ENCODE data around the gene DACT2. TPM values are rescaled to one million over a fixed set of nuclear protein-coding genes. Genes with fewer than 3 reads are reported as not detected.
"Not testable (repeated sequence)": the region's sequence is repeated elsewhere in the genome, so short reads cannot be mapped to it uniquely, and the experiment has no call there.

The DACT2 gene
- total RNA-seq, 2 experiments from 2014 or later, result 0.10 TPM; not detected in 1

GRCh38 chr6:168275168-168275567 lies 44.4 kb downstream of the DACT2 start:
- H3K36me3 Mint-ChIP-seq (ENCODE audit: low read depth), result no peaks in the 10 kb centered on the region
- H3K27me3 Mint-ChIP-seq, result peaks cover 2% of the 10 kb centered on the region
- no peaks in the 10 kb centered on the region for H3K9me3 Mint-ChIP-seq
- no peak overlapping the region for H3K27ac Mint-ChIP-seq
- DNase-seq, result no peak
- H3K4me3 Mint-ChIP-seq, result no peak overlapping the region
- no peaks in the 10 kb centered on the region for H3K4me1 Mint-ChIP-seq
- ChIA-PET POLR2A (no interaction called here), CTCF (no interaction called here)

- peaks cover 2% of the 10 kb centered on the region for H3K27me3 Mint-ChIP-seq
- no peaks in the 10 kb centered on the region for H3K4me1 Mint-ChIP-seq
- H3K9me3 Mint-ChIP-seq, result no peaks in the 10 kb centered on the region
- no peaks in the 10 kb centered on the region for H3K36me3 Mint-ChIP-seq (ENCODE audit: low read depth)
- no peak for DNase-seq
- no peak overlapping the region for H3K4me3 Mint-ChIP-seq
- no peak overlapping the region for H3K27ac Mint-ChIP-seq
- ChIA-PET POLR2A (no interaction called here), CTCF (no interaction called here)
These were observed 45.3 kb downstream of the DACT2 start for GRCh38 chr6:168274037-168274952.

GRCh38 chr6:168273441-168274036 lies 46.0 kb downstream of the DACT2 start:
- DNase-seq, result no peak

GRCh38 chr6:168272415-168273325 lies 46.9 kb downstream of the DACT2 start:
- DNase-seq, result no peak
- Mint-ChIP-seq H3K27me3 (peaks cover 2% of the 10 kb centered on the region), H3K36me3 (ENCODE audit: low read depth) (no peaks in the 10 kb centered on the region), H3K4me3 (no peak overlapping the region), H3K4me1 (no peaks in the 10 kb centered on the region), H3K27ac (no peak overlapping the region), H3K9me3 (no peaks in the 10 kb centered on the region)
- POLR2A ChIA-PET, result no interaction called here
- CTCF ChIA-PET, result no interaction called here

More at GRCh38 chr6:168273441-168274036, 46.0 kb downstream of the DACT2 start:
- ChIA-PET CTCF (no interaction called here), POLR2A (no interaction called here)
- H3K4me1 Mint-ChIP-seq, result no peaks in the 10 kb centered on the region
- no peaks in the 10 kb centered on the region for H3K36me3 Mint-ChIP-seq (ENCODE audit: low read depth)
- no peak overlapping the region for H3K4me3 Mint-ChIP-seq
- no peak overlapping the region for H3K27ac Mint-ChIP-seq
- peaks cover 2% of the 10 kb centered on the region for H3K27me3 Mint-ChIP-seq
- H3K9me3 Mint-ChIP-seq, result no peaks in the 10 kb centered on the region

GRCh38 chr6:168270274-168271172 lies 49.1 kb downstream of the DACT2 start:
- no peak for DNase-seq
- no peaks in the 10 kb centered on the region for H3K4me1 Mint-ChIP-seq
- H3K4me3 Mint-ChIP-seq, result no peak overlapping the region
- H3K27me3 Mint-ChIP-seq, result peaks cover 2% of the 10 kb centered on the region
- no peak overlapping the region for H3K27ac Mint-ChIP-seq
- CTCF ChIA-PET, result no interaction called here
- no peaks in the 10 kb centered on the region for H3K9me3 Mint-ChIP-seq
- H3K36me3 Mint-ChIP-seq (ENCODE audit: low read depth), result no peaks in the 10 kb centered on the region
- POLR2A ChIA-PET, result no interaction called here

GRCh38 chr6:168269455-168270243 lies 49.9 kb downstream of the DACT2 start:
- peaks cover 2% of the 10 kb centered on the region for H3K27me3 Mint-ChIP-seq
- no peak for DNase-seq
- H3K36me3 Mint-ChIP-seq (ENCODE audit: low read depth), result no peaks in the 10 kb centered on the region
- no peak overlapping the region for H3K4me3 Mint-ChIP-seq
- no peak overlapping the region for H3K27ac Mint-ChIP-seq
- no peaks in the 10 kb centered on the region for H3K9me3 Mint-ChIP-seq
- CTCF ChIA-PET, result no interaction called here
- POLR2A ChIA-PET, result no interaction called here
- no peaks in the 10 kb centered on the region for H3K4me1 Mint-ChIP-seq

- DNase-seq, result no peak
- Mint-ChIP-seq H3K27me3 (peaks cover 2% of the 10 kb centered on the region), H3K36me3 (ENCODE audit: low read depth) (no peaks in the 10 kb centered on the region), H3K4me3 (no peak overlapping the region), H3K9me3 (no peaks in the 10 kb centered on the region), H3K4me1 (no peaks in the 10 kb centered on the region), H3K27ac (no peak overlapping the region)
- CTCF ChIA-PET, result no interaction called here
- POLR2A ChIA-PET, result no interaction called here
These were observed 50.8 kb downstream of the DACT2 start for GRCh38 chr6:168268755-168269154.

- H3K9me3 Mint-ChIP-seq; H3K27ac Mint-ChIP-seq; POLR2A ChIA-PET; DNase-seq; H3K36me3 Mint-ChIP-seq (ENCODE audit: low read depth); H3K4me3 Mint-ChIP-seq; CTCF ChIA-PET; H3K4me1 Mint-ChIP-seq; H3K27me3 Mint-ChIP-seq: not testable (repeated sequence)
These were observed 51.8 kb downstream of the DACT2 start for GRCh38 chr6:168267779-168268178.

GRCh38 chr6:168265827-168266815 lies 53.5 kb downstream of the DACT2 start:
- H3K36me3 Mint-ChIP-seq (ENCODE audit: low read depth), result no peaks in the 10 kb centered on the region
- no peak for DNase-seq
- H3K9me3 Mint-ChIP-seq, result no peaks in the 10 kb centered on the region
- H3K27me3 Mint-ChIP-seq, result no peaks in the 10 kb centered on the region
- ChIA-PET POLR2A (no interaction called here), CTCF (no interaction called here)
- H3K27ac Mint-ChIP-seq, result no peak overlapping the region
- no peak overlapping the region for H3K4me3 Mint-ChIP-seq
- H3K4me1 Mint-ChIP-seq, result no peaks in the 10 kb centered on the region

GRCh38 chr6:168265394-168265793 lies 54.2 kb downstream of the DACT2 start:
- no peaks in the 10 kb centered on the region for H3K36me3 Mint-ChIP-seq (ENCODE audit: low read depth)
- no peaks in the 10 kb centered on the region for H3K27me3 Mint-ChIP-seq
- POLR2A ChIA-PET, result no interaction called here
- H3K9me3 Mint-ChIP-seq, result no peaks in the 10 kb centered on the region
- H3K27ac Mint-ChIP-seq, result no peak overlapping the region
- DNase-seq, result no peak
- no peak overlapping the region for H3K4me3 Mint-ChIP-seq
- no peaks in the 10 kb centered on the region for H3K4me1 Mint-ChIP-seq
- CTCF ChIA-PET, result no interaction called here

Measured in activated CD4-positive, alpha-beta T cell treated with anti-CD3 and anti-CD28 coated beads, Interleukin-2, amount 10 ng/mL, durations not matched to agents 7 days and 5 days (primary cell).